Femur (tissue), 1 donor: Measurements from ENCODE around the gene ACAA2.

Experiments used
- DNase-seq: peaks from one replicate; pipeline ENCODE4 v3.0.0-alpha.2; 2017

ACAA2 gene

GRCh38 chr18:49733896-49734585, 79.3 kb downstream of the ACAA2 start:
- DNase-seq: no peak

- DNase-seq: no peak
Observed at GRCh38 chr18:49733321-49733720, 80.0 kb downstream of the ACAA2 start.
